ENCODE results near the gene TRAF3.

Gene TRAF3

GRCh38 chr14:102944448-102945330 lies 167.4 kb downstream of the TRAF3 start:
- DNase-seq: no peak

GRCh38 chr14:102945346-102946130 lies 168.3 kb downstream of the TRAF3 start:
- DNase-seq: no peak

DNA sequence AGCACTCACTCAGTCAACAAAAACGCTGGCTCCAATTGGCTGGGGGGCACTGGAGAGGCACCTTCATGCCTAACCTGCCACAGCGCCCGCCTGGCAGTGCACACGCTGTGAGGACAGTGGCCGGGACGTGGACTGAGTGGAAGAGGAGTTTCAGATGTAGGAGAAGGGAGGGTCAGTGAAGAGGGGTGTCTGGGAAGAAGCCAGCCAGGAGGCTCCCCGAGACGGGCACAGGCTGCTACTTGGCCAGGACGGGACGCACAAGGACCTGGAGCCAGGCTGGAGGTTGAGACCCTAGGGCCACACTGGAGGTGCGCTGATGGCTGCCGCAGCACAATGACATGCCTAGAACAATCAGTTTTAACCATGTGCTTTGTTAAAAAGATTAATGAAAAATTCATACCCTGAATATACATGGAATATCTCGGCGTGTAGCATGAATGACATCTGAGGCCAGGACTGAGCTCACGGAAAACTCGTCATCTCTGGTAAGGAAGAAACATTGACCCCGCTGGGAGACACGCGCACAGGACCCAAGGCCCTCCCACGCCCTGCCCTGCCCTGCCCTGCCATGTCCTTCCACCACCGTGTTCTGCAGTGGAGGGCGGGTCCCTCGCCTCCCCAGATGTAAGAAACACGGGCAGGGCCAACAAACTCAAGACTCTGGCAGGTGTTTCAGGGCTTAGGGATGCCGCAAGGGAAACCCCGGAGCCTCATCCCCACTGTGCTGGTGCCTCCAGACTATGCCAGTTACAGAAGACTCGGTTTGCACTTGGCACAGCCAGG lies 170.3 kb downstream of the TRAF3 start:
- DNase-seq: no peak

- no peak for DNase-seq
Measured at GRCh38 chr14:102948698-102949061, 171.4 kb downstream of the TRAF3 start.

DNA sequence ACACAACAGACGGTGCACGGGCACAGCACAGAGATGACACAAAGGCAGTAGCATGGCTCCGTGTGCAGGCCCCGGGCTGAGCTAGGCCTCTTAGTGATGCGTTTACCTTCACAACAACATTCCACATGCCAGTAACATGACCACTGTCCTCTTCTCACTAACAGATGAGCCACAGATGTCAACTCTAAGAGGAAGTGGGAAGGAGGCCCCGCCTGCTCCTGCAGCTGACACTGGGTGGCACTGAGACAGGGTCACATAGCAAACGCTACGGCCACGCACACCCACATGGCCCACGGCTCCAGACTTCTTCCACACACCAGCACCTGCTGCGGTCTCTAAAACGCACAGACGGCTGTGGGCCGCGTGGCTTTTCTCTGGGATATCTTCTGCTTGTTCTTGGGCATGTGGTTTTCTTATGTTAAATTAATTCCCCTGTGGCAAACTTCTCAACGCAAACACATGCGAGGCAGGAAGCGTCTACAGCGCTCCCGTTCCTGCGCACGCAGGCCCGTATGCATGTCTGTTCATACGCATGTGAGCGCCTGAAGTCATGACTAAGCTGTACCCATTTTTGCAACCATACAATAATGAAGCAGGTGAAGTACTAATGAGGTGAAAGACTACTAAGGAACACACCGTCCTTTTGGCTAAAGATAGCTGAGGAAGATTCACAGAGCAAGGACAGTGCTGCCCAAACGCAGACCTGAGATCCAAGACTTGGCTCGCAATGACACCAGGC lies 172.0 kb downstream of the TRAF3 start:
- DNase-seq: no peak

GRCh38 chr14:102949801-102950451 lies 172.7 kb downstream of the TRAF3 start:
- DNase-seq: no peak

GRCh38 chr14:102951034-102951433 lies 173.8 kb downstream of the TRAF3 start:
- DNase-seq: no peak

DNA sequence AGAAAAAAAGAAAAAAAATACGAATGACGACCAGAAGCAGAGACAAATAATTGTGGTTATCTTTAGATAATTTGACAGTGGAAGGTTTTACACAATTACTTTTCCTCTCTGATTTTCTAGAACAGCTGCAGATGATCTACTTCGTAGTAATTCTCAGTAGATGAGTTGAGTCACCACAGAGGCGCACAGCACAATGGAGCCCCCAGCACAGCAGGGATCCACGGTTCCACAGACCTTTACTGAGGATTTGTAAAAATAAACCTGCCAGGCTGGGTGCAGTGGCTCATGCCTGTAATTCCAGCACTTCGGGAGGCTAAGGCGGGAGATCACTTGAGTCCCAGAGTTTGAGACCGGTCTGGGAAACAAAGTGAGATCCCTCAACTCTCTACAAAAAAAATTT lies 174.6 kb downstream of the TRAF3 start:
- DNase-seq: no peak

GRCh38 chr14:102952276-102952675 lies 175.0 kb downstream of the TRAF3 start:
- DNase-seq: no peak

- DNase-seq: no peak
Measured at GRCh38 chr14:102953100-102953499, 175.9 kb downstream of the TRAF3 start.

DNA sequence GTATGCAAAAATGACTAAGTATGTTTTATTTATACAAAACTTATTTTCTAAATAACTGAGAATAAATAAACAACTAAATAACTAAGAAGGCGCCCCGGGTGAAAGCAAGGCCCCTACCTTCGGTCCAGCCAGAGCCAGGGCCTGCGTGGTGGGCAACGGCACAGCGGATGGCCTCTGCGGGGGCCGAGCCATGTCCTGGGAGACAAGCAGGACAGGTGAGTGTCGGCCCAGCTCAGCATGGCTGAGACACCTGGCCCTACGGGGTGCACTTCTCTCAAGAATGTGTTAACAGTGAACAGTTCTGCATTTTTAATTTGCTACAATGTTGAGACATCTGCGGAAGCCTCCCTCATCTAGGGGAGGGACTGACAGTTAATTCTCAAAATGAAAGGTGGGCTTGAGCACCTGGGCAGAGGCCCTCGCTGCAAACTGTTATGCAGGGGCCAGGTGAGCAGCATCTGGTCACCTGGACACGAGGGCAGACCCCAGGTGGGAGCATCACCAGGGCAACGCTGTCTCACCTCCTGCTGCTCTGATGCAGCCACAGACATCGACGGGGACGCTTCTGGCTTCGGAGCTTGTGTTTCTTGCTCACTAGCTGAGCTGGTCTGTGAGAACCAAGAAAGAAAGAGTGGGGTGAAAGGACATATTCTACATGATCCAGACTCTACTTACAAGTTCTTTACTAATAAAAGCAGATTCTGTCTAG lies 177.0 kb downstream of the TRAF3 start:
- no peak for DNase-seq

GRCh38 chr14:102955636-102956408 lies 178.6 kb downstream of the TRAF3 start:
- no peak for DNase-seq

- DNase-seq: no peak
Measured at GRCh38 chr14:102957222-102957621, 180.0 kb downstream of the TRAF3 start.

DNA sequence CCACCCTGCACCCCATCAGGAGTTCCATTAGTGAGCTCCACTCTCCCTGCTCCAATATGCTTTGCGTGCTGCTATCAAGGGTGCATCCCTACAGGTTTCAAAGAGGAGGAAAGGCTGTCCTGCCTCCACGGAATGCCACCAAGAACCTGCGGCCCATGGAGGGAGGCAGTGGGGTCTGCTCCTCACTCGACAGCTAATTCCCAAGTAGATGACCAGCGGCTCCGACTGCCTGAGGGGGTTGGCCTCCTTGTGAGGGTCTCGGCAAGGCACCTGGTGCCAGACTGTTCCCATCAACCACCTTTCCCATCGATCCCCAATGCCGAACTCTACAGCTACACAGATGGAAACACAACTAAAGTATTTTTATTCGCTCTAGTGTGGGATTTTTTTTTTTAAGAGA lies 181.2 kb downstream of the TRAF3 start:
- DNase-seq: no peak
